ENCODE results near the gene CAMK2D. TPM values are rescaled to one million over a fixed set of nuclear protein-coding genes. Genes with fewer than 3 reads are reported as not detected.

Gene CAMK2D
- total and polyA plus RNA-seq, 2 experiments from 2014 or later: 4.9 to 14.6 TPM

DNA sequence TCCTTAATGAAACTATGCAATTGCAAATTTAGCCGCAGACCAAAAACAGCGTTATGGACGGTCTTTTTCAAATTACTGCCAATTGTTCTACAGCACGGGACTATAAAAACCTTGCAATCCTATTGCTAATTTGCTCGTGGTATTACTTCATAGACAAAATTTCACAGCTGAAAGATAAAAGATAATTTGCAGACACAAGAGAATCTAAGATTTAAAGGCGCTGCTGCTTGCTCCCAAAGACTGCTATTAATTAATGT is 1.4 kb upstream of the CAMK2D start (continued):
- TF ChIP-seq ZNF462 (CRISPR knock-in tag; IDR thresholded peaks at IDR 0.05) (no peak), JUNB (IDR thresholded peaks at IDR 0.05; ENCODE audit: unreplicated experiment) (no peak), EZH2 (IDR thresholded peaks at IDR 0.05; ENCODE audit: low read depth, unreplicated experiment) (no peak)

GRCh38 chr4:113762186-113763028 is 869 bp upstream of the CAMK2D start:
- H3K9me3 Mint-ChIP-seq: no peaks in the 10 kb centered on the region
- peak overlapping the region; percentile 91 for H3K27ac ChIP-seq (ENCODE audit: low read depth)
- H3K27me3 ChIP-seq (ENCODE audit: insufficient read depth): peaks cover 28% of the 10 kb centered on the region
- no peaks in the 10 kb centered on the region for H3K9me2 ChIP-seq (ENCODE audit: insufficient read depth)
- H3K4me2 ChIP-seq: peak overlapping the region; percentile 94
- H2AFZ ChIP-seq: peak overlapping the region; percentile 0
- peak; percentile 60 for ATAC-seq
- peak overlapping the region; percentile 82 for H3K4me3 Mint-ChIP-seq
- H3K4me3 ChIP-seq: peak overlapping the region; percentile 81
- H3K36me3 ChIP-seq (ENCODE audit: insufficient read depth): no peaks in the 10 kb centered on the region
- peaks cover 13% of the 10 kb centered on the region for H3K27me3 Mint-ChIP-seq (ENCODE audit: insufficient read depth, low read depth, poor library complexity)
- peak; percentile 95 for TF ChIP-seq CREB1 (CRISPR knock-in tag; IDR thresholded peaks at IDR 0.05; ENCODE audit: low read depth)
- peak; percentile 94 for TF ChIP-seq POLR2AphosphoS5 (IDR thresholded peaks at IDR 0.05; ENCODE audit: low read depth)
- TF ChIP-seq, protein P1, sequence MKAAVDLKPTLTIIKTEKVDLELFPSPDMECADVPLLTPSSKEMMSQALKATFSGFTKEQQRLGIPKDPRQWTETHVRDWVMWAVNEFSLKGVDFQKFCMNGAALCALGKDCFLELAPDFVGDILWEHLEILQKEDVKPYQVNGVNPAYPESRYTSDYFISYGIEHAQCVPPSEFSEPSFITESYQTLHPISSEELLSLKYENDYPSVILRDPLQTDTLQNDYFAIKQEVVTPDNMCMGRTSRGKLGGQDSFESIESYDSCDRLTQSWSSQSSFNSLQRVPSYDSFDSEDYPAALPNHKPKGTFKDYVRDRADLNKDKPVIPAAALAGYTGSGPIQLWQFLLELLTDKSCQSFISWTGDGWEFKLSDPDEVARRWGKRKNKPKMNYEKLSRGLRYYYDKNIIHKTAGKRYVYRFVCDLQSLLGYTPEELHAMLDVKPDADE (IDR thresholded peaks at IDR 0.05): no peak
- TF ChIP-seq ZNF114 (CRISPR knock-in tag; IDR thresholded peaks at IDR 0.05): no peak
- TF ChIP-seq, protein P2, sequence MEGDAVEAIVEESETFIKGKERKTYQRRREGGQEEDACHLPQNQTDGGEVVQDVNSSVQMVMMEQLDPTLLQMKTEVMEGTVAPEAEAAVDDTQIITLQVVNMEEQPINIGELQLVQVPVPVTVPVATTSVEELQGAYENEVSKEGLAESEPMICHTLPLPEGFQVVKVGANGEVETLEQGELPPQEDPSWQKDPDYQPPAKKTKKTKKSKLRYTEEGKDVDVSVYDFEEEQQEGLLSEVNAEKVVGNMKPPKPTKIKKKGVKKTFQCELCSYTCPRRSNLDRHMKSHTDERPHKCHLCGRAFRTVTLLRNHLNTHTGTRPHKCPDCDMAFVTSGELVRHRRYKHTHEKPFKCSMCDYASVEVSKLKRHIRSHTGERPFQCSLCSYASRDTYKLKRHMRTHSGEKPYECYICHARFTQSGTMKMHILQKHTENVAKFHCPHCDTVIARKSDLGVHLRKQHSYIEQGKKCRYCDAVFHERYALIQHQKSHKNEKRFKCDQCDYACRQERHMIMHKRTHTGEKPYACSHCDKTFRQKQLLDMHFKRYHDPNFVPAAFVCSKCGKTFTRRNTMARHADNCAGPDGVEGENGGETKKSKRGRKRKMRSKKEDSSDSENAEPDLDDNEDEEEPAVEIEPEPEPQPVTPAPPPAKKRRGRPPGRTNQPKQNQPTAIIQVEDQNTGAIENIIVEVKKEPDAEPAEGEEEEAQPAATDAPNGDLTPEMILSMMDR (conservative IDR thresholded peaks at IDR 0.05; ENCODE audit: low read depth in 2 of 2): no peak
- no peaks in the 10 kb centered on the region for H3K36me3 Mint-ChIP-seq (ENCODE audit: low read depth)
- H3F3A ChIP-seq (replicated peaks; ENCODE audit: low read depth): no peaks in the 10 kb centered on the region
- peak; percentile 100 for DNase-seq (ENCODE audit: low spot score)
- H3K27ac Mint-ChIP-seq: peak overlapping the region; percentile 98
- H3K79me2 ChIP-seq (replicated peaks; ENCODE audit: insufficient read depth): no peaks in the 10 kb centered on the region; the same call in 1 of the 2 replicates
- H3K4me1 Mint-ChIP-seq: peaks cover 24% of the 10 kb centered on the region; the same call in 2 of the 3 replicates
- H3K4me1 ChIP-seq (ENCODE audit: insufficient read depth): peaks cover 28% of the 10 kb centered on the region
- H4K20me1 ChIP-seq (replicated peaks; ENCODE audit: insufficient read depth): no peaks in the 10 kb centered on the region
